Measurements from ENCODE around the gene IVL.

IVL gene, protein sequence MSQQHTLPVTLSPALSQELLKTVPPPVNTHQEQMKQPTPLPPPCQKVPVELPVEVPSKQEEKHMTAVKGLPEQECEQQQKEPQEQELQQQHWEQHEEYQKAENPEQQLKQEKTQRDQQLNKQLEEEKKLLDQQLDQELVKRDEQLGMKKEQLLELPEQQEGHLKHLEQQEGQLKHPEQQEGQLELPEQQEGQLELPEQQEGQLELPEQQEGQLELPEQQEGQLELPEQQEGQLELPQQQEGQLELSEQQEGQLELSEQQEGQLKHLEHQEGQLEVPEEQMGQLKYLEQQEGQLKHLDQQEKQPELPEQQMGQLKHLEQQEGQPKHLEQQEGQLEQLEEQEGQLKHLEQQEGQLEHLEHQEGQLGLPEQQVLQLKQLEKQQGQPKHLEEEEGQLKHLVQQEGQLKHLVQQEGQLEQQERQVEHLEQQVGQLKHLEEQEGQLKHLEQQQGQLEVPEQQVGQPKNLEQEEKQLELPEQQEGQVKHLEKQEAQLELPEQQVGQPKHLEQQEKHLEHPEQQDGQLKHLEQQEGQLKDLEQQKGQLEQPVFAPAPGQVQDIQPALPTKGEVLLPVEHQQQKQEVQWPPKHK

GRCh38 chr1:152907686-152908601 lies at the start of gene IVL:
Gene IVL (plus strand): TSS chr1:152908546. CDS start chr1:152909798, 1,252 bp downstream.
- DNase-seq (ENCODE audit: low read depth in 1 of 2, low spot score in 1 of 2) = no peak

GRCh38 chr1:152859696-152860095 lies 48.6 kb upstream of the IVL start, which contains the start of gene LCE7A:
Gene LCE7A (plus strand): TSS chr1:152859996. CDS start chr1:152860698, 702 bp downstream.
- no peak for DNase-seq (ENCODE audit: low read depth in 1 of 2, low spot score in 1 of 2)

- DNase-seq (ENCODE audit: low read depth in 1 of 2, low spot score in 1 of 2) = no peak
Measured at GRCh38 chr1:152860129-152860528, 48.2 kb upstream of the IVL start.

- DNase-seq (ENCODE audit: low read depth in 1 of 2, low spot score in 1 of 2) = no peak
Measured at GRCh38 chr1:152861374-152861773, 47.0 kb upstream of the IVL start.

DNA sequence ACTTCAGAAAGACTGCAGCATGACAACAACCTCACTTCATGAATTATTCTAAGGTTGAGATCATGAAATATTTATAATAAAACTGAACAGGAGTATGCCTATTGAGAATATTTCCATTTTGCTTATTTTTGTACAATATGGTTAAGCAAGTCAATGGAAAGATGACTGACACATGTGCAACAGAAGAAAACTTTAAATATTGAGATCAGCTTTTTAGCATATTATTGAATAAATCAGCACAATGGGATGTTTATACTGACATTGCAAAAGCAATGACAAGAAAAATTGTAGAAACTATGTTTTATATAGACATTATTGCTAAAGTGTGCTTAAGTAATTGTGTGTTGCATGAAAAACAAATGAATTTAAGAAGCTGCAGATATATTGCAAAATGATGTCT lies 43.9 kb upstream of the IVL start:
- DNase-seq (ENCODE audit: low read depth in 1 of 2, low spot score in 1 of 2) = no peak

- no peak for DNase-seq (ENCODE audit: low read depth in 1 of 2, low spot score in 1 of 2)
Measured at GRCh38 chr1:152866321-152866720, 42.0 kb upstream of the IVL start.

DNA sequence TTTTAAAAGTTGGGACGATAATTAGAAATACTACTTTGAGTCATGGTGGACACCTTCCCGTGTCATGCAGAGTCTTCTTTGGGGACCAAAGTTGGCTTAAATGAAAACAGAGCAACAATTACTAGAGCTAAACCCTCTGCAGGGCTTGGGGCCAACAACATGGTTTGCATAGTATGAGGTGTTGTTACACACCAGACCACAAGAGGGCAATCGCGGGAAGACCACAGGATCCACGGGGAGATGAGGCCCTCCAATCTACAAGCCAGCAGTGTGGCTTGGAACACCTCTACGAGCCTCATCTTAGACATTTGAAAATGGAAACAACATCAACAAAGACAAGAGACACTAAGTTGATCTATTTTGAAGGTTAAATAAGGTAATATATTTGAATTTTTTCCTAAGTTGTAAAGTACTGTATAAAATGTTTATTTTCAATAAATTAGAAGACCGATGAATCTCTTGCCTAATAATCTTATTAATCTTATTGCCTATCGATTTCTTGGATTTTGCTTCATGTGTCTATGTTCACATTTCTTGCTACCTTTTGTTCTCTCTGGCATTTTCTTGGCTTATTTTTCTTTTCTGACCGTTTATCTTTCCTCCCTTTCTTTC lies 38.4 kb upstream of the IVL start:
- DNase-seq (ENCODE audit: low read depth in 1 of 2, low spot score in 1 of 2) = peak; percentile 12 to 13

DNA sequence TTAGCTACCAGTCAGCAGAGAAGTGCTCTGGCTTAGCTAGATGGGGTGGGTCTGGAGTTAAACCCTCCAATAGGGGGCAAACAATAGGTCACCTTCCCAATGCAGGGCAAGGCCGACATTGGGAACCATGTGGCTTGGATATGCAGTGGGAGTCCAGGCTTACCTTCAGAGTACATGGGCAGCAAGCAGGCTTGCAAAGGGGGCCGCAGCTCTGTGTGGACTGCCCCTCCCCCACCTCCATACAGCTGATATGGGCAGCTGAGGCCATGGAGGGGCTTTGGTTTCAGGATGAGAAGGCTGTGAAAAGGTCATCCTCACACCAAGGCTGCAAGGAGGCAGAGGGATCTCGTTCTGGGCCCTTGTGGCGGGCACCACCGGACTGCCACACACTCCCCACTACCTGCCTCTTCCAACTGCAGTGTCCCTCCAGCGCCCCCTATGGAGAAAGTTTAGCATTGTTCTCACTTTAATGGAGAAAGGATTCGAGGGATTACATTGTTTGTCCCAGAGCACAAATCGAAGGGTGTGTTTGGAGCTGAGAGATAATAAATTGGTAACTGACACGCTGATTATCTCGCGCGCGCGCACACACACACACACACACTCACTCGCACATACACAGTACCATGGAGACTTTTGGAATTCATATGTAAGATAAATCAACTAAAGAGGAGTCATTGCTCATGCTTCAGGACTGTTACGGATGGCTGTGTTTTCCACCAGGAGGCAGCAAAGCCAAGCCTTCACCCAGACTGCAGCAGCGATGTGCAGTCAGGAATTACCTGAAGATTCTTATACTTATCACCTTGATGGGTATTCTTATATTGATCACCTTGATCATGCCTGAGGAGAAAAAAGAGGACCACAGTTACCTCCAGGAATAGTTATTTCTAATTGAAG lies 37.3 kb upstream of the IVL start:
- no peak for DNase-seq (ENCODE audit: low read depth in 1 of 2, low spot score in 1 of 2)

DNA sequence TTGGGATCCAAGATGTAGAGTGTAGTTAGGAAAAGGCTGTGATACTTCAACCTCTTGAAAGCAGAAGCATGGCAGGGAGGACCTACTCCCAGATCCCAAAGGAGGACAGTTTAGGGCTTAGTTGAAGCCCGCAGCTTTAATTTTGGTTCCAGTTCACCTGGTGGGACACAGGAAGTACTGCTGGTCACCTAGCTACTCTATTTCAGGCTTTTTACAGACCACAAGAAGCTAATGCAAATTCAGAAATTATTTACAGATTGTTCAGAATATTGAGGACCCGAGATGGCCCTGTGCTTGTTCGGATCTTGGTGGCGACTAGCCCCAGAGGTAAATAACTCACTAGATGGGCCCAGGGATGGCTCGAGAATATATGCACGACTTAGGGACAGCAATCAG lies 36.6 kb upstream of the IVL start:
- DNase-seq (ENCODE audit: low read depth in 1 of 2, low spot score in 1 of 2) = no peak

GRCh38 chr1:152873495-152873894 lies 34.9 kb upstream of the IVL start:
- no peak for DNase-seq (ENCODE audit: low read depth in 1 of 2, low spot score in 1 of 2)

DNA sequence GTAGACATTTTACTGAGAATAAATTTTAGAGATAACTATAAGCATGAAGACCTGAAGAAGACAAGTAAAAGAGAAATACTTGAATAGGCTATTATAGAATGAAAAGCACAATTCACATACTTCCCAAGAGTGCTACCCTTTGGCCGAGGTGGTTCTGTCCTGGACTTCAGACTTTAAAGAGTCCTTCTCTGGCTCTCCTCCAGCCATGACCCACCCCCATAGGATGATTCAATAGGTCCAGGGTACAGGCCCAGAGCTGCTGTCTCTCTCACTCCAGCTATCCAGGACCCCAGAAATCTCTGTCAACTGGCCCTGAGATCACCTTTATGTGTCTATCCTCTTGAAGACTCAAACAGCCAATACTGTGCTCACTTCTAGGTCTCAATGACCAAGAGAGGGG lies 31.5 kb upstream of the IVL start:
- DNase-seq (ENCODE audit: low read depth in 1 of 2, low spot score in 1 of 2) = no peak

DNA sequence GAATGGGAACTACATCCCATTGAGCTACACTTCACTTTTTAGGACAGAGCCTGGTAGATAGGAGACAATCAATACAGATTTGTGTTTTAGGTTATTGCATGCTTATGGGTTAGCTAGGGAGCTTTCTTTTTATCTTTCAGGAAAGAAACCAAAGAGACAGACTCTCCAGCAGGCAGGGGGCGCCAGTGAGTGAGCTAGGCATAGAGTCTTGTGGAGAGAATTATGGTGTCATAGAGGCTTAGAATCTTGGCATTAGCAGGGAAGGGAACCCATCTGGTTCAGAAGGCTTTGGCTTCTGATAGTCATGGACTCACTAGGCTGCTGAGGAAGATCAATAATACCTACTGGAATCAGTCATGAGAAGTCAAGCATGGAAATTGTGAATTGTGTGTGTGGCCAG lies 30.3 kb upstream of the IVL start, which contains the start of gene SMCP:
Gene SMCP (plus strand): TSS at position 281 of the 400 bp plus-strand sequence. CDS start 6,101 bp downstream, outside the sequence.
- DNase-seq (ENCODE audit: low read depth in 1 of 2, low spot score in 1 of 2) = no peak

- DNase-seq (ENCODE audit: low read depth in 1 of 2, low spot score in 1 of 2) = no peak
Measured at GRCh38 chr1:152879559-152880198, 28.7 kb upstream of the IVL start.

- no peak for DNase-seq (ENCODE audit: low read depth in 1 of 2, low spot score in 1 of 2)
Measured at GRCh38 chr1:152880316-152880715, 28.0 kb upstream of the IVL start.

GRCh38 chr1:152880907-152881306 lies 27.4 kb upstream of the IVL start:
- DNase-seq (ENCODE audit: low read depth in 1 of 2, low spot score in 1 of 2) = no peak

- no peak for DNase-seq (ENCODE audit: low read depth in 1 of 2, low spot score in 1 of 2)
Measured at GRCh38 chr1:152884085-152884484, 24.3 kb upstream of the IVL start.

- DNase-seq (ENCODE audit: low read depth in 1 of 2, low spot score in 1 of 2) = no peak
Measured at GRCh38 chr1:152884506-152884905, 23.8 kb upstream of the IVL start.

DNA sequence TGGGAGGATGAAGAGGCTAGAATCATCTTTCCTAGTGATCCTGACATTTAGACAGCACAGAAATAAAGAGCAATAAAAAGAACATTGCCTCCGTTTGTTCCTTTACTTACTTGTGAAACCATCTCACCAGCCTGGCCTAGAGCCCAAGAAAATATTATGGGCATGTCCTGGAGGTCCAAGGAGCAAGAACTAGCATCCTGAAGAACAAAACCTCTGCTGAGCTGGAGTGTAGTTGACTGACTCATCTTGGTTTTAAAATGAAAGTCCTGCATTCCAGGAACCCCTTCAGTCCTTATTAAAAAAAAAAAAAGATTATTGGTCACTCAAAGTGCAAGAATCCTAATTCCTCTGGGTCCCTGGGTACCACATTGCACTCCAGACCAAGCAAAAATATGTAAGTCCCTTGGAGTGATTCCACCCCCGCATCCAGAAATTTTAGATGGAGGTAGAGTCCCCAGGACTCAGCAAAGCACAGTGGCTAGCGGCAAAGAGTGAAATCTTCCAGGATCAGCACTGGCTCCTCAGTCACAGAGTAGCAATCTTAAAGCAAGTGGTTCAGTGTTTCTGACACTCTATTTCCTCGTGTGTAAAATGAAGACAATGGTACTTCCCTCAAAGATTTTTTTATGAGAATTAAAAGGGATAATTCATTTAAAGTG lies 23.3 kb upstream of the IVL start:
- no peak for DNase-seq (ENCODE audit: low read depth in 1 of 2, low spot score in 1 of 2)

- DNase-seq (ENCODE audit: low read depth in 1 of 2, low spot score in 1 of 2) = no peak
Measured at GRCh38 chr1:152886085-152886484, 22.3 kb upstream of the IVL start.
